Parathyroid adenoma (tissue), 2 donors: ENCODE results near the gene DHFR.

Experiments used
- H2AFZ ChIP-seq: fragments of 300-600 bp; sonication (generic); one replicate; pipeline ENCODE4 v1.7.0; 2017; ENCODE audit warnings: antibody characterized with exemption, mild to moderate bottlenecking
- H3K27ac ChIP-seq: fragments of 300-600 bp; sonication (generic); one replicate; pipeline ENCODE4 v1.7.0; 2017
- H3K27me3 ChIP-seq: fragments of 300-600 bp; sonication (generic); one replicate; pipeline ENCODE4 v1.7.0; 2017; ENCODE audit warnings: low read length; ENCODE audit not compliant: control insufficient read depth, insufficient read depth
- H3K36me3 ChIP-seq: fragments of 300-600 bp; sonication (generic); one replicate; pipeline ENCODE4 v1.7.0; 2017; ENCODE audit warnings: low read length; ENCODE audit not compliant: control insufficient read depth, insufficient read depth
- H3K4me1 ChIP-seq: fragments of 300-600 bp; sonication (generic); one replicate; pipeline ENCODE4 v1.7.0; 2017; ENCODE audit warnings: control low read depth
- H3K4me2 ChIP-seq: fragments of 300-600 bp; sonication (generic); one replicate; pipeline ENCODE4 v1.7.0; 2017; ENCODE audit warnings: low read length
- H3K4me3 ChIP-seq: fragments of 300-600 bp; sonication (generic); one replicate; pipeline ENCODE4 v1.7.0; 2017; ENCODE audit warnings: low read depth, low read length
- H3K79me2 ChIP-seq: fragments of 300-600 bp; sonication (generic); one replicate; pipeline ENCODE4 v1.7.0; 2017; ENCODE audit warnings: control low read depth
- H3K9ac ChIP-seq: fragments of 300-600 bp; sonication (generic); one replicate; pipeline ENCODE4 v1.7.0; 2017; ENCODE audit warnings: mild to moderate bottlenecking
- H3K9me3 ChIP-seq: fragments of 300-600 bp; sonication (generic); one replicate; pipeline ENCODE4 v1.7.0; 2017; ENCODE audit warnings: low read length; ENCODE audit not compliant: control insufficient read depth
- TF ChIP-seq, protein P1 (sequence below): fragments of 300-600 bp; sonication (generic); IDR thresholded peaks from one replicate; pipeline ENCODE4 v1.7.0; 2017; ENCODE audit warnings: antibody characterized with exemption, mild to moderate bottlenecking
- donor health status: primary hyperparathyroidism.

Gene DHFR

DNA sequence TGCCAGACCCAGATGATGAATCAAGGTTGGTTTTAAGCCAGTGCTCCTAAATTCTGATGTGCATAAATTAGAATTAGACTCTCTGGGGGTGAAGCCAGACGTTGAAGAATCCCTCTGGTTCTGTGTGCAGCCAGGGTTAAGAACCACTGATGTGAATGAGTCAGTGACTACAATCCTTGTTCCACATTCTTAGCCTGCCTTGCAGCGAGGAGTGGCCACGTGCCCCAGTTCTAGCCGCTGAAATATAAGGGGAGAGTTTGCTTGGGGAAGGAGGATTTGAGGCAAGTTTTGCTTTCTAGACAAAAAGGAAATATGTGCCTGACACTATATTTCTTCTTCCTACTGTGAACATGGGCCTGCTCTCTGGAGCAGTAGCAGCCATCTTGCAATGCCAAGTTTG lies 34.6 kb downstream of the DHFR start:
- no peak overlapping the region for H3K4me2 ChIP-seq
- H2AFZ ChIP-seq = no peak overlapping the region
- H3K27ac ChIP-seq = no peak overlapping the region
- no peaks in the 10 kb centered on the region for H3K36me3 ChIP-seq
- H3K9ac ChIP-seq = no peak overlapping the region
- H3K4me3 ChIP-seq = no peak overlapping the region
- TF ChIP-seq, protein P1, sequence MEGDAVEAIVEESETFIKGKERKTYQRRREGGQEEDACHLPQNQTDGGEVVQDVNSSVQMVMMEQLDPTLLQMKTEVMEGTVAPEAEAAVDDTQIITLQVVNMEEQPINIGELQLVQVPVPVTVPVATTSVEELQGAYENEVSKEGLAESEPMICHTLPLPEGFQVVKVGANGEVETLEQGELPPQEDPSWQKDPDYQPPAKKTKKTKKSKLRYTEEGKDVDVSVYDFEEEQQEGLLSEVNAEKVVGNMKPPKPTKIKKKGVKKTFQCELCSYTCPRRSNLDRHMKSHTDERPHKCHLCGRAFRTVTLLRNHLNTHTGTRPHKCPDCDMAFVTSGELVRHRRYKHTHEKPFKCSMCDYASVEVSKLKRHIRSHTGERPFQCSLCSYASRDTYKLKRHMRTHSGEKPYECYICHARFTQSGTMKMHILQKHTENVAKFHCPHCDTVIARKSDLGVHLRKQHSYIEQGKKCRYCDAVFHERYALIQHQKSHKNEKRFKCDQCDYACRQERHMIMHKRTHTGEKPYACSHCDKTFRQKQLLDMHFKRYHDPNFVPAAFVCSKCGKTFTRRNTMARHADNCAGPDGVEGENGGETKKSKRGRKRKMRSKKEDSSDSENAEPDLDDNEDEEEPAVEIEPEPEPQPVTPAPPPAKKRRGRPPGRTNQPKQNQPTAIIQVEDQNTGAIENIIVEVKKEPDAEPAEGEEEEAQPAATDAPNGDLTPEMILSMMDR = no peak
- no peaks in the 10 kb centered on the region for H3K27me3 ChIP-seq
- H3K79me2 ChIP-seq = no peaks in the 10 kb centered on the region
- H3K9me3 ChIP-seq = no peaks in the 10 kb centered on the region
- H3K4me1 ChIP-seq = no peaks in the 10 kb centered on the region

DNA sequence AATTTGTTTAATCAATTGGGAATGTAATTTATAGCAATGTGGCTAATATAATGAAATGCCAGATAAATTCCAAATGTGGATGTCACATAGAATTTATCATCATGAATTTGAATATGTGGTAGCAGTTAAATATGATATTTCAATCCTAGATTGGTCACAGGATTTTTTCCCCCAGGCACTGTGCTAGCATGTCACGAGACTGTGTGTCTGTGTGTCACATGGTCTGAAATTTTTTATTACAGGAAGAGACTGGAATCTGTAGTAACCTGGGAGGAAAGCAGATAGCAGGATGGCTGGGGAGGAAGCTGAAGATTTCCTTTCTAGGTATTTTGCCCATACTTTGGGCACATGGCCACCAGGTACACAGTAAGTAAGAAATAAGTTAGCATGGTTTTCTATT lies 35.7 kb downstream of the DHFR start:
- H3K4me1 ChIP-seq = no peaks in the 10 kb centered on the region
- H3K27ac ChIP-seq = no peak overlapping the region
- H3K9me3 ChIP-seq = no peaks in the 10 kb centered on the region
- no peak overlapping the region for H3K9ac ChIP-seq
- H3K27me3 ChIP-seq = no peaks in the 10 kb centered on the region
- H3K36me3 ChIP-seq = no peaks in the 10 kb centered on the region
- no peak overlapping the region for H3K4me3 ChIP-seq
- no peak overlapping the region for H3K4me2 ChIP-seq
- TF ChIP-seq, protein P1 = no peak
- no peak overlapping the region for H2AFZ ChIP-seq
- no peaks in the 10 kb centered on the region for H3K79me2 ChIP-seq

DNA sequence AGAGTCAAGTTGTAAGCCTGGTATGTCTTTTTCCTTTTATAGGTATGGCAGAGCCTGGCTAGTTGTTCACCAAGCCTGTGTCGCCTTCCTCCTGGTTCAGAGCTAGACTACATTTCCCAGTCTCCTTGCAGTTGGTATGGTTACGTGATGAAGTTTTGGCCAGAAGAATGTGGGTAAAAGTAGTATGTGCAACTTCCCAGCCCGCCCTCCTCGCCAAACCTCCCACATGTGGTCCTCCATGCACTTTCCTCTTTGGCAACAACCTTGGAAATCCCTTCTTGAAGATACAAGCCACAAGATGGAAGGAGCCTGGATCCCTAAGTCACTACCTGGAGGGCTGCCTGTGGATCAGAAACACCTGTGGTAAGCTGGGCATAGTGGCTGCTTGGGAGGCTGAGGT lies 36.3 kb downstream of the DHFR start:
- no peak overlapping the region for H3K27ac ChIP-seq
- H3K27me3 ChIP-seq = no peaks in the 10 kb centered on the region
- H3K4me1 ChIP-seq = no peaks in the 10 kb centered on the region
- H3K9ac ChIP-seq = no peak overlapping the region
- no peak overlapping the region for H3K4me2 ChIP-seq
- H3K36me3 ChIP-seq = no peaks in the 10 kb centered on the region
- no peaks in the 10 kb centered on the region for H3K79me2 ChIP-seq
- H3K9me3 ChIP-seq = no peaks in the 10 kb centered on the region
- no peak overlapping the region for H2AFZ ChIP-seq
- TF ChIP-seq, protein P1 = no peak
- no peak overlapping the region for H3K4me3 ChIP-seq

DNA sequence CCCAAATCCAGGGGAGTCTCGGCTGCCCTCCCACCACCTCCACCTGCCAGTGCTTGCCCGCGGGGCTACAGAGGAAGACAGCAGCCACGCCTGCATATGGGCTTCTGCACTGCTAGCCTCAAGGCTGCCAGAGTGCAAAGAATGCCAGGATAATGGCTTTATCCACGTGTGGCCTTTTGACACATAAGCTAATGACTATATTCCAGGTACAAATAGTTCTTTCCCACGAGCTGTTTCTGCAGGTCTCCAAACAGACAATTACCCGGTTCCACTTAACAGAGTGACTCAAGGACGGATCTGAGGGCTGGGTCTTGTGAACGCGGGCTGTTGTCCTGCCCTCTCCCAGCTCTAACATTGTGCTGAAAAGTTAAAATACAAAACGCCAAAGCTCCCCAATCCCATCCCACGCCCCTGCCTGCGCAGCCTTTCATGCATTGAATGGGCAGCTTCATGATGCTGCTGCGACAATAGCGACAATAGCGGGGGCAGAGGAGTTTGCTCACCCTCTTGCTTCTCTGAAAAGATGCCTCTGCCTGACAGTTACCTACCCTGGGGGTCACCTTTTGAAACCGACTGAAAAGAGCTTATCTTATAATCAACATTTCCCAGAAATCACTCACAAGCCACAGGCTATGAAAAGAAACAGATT lies 39.4 kb downstream of the DHFR start:
- H3K4me2 ChIP-seq = no peak overlapping the region
- no peaks in the 10 kb centered on the region for H3K9me3 ChIP-seq
- H3K9ac ChIP-seq = no peak overlapping the region
- no peak overlapping the region for H3K4me3 ChIP-seq
- TF ChIP-seq, protein P1 = no peak
- H3K4me1 ChIP-seq = no peaks in the 10 kb centered on the region
- no peaks in the 10 kb centered on the region for H3K36me3 ChIP-seq
- H3K27ac ChIP-seq = no peak overlapping the region
- no peaks in the 10 kb centered on the region for H3K79me2 ChIP-seq
- H3K27me3 ChIP-seq = no peaks in the 10 kb centered on the region
- H2AFZ ChIP-seq = no peak overlapping the region

- H2AFZ ChIP-seq = no peak overlapping the region
- H3K4me1 ChIP-seq = no peaks in the 10 kb centered on the region
- TF ChIP-seq, protein P1 = no peak
- no peaks in the 10 kb centered on the region for H3K79me2 ChIP-seq
- H3K9me3 ChIP-seq = no peaks in the 10 kb centered on the region
- no peaks in the 10 kb centered on the region for H3K27me3 ChIP-seq
- H3K27ac ChIP-seq = no peak overlapping the region
- H3K4me3 ChIP-seq = no peak overlapping the region
- H3K4me2 ChIP-seq = no peak overlapping the region
- H3K36me3 ChIP-seq = no peaks in the 10 kb centered on the region
- no peak overlapping the region for H3K9ac ChIP-seq
These were observed 45.1 kb downstream of the DHFR start for GRCh38 chr5:80609692-80610091.
